Pancreas (tissue), 10 donors: Measurements from ENCODE around the gene CLDN7. TPM values are rescaled to one million over a fixed set of nuclear protein-coding genes. Genes with fewer than 3 reads are reported as not detected.
"Not testable (repeated sequence)": the region's sequence is repeated elsewhere in the genome, so short reads cannot be mapped to it uniquely, and the experiment has no call there.

ENCODE experiments used
- ATAC-seq, 4 donors: fragments of 200-7000 bp; cut with Tn5 transposase; one replicate each; pipeline versions ENCODE4 v1.8.0 to v1.9.1; 2020; ENCODE audit warnings: mild to moderate bottlenecking in 4 of 4, moderate library complexity in 4 of 4
- DNase-seq, 6 donors: peaks; one replicate each; pipeline ENCODE4 v3.0.0-alpha.2; 2020
- FAIRE-seq: peaks from 2 replicates; lab custom pipeline; 2012; peaks lifted over from hg19 to GRCh38; lab: Jason Lieb, UNC
- H3K27ac ChIP-seq, 4 donors: fragments of 200-600 bp; sonication (generic); 1 replicate in 3 of 4; 2 replicates in 1 of 4; pipeline versions ENCODE4 v1.5.0 to v1.8.0; 2020
- H3K27me3 ChIP-seq, 4 donors: fragments of 200-600 bp; one replicate each; pipeline ENCODE4 v1.8.0; 2021
- H3K36me3 ChIP-seq, 3 donors: fragments of 200-600 bp; sonication (generic) in 1 of 3; one replicate each; pipeline versions ENCODE4 v1.5.0 to v1.8.0; 2020 to 2021
- H3K4me1 ChIP-seq, 3 donors: fragments of 200-600 bp; one replicate each; pipeline ENCODE4 v1.8.0; 2021
- H3K4me3 ChIP-seq, 4 donors: fragments of 200-600 bp; sonication (generic) in 2 of 4; one replicate each; pipeline versions ENCODE4 v1.5.0 to v1.8.0; 2020 to 2021
- H3K9me3 ChIP-seq, 4 donors: fragments of 200-600 bp; one replicate each; pipeline ENCODE4 v1.8.0; 2021
- WGBS, 2 donors: extraction: QIAGEN DNeasy Blood & Tissue Kit; methylation state at CpG; one replicate each; pipeline ENCODE4 v1.1.7; 2013; 5-methylcytosine and 5-hydroxymethylcytosine counted together
- intact Hi-C, 3 donors: fragments of 100-400 bp; cut with DNase I; formaldehyde crosslinking; loops; one replicate each; pipeline versions ENCODE4 v1.11.1 to v1.14.2; 2022
- polyA plus RNA-seq, 2 donors: library from polyadenylated mRNA; stranded (reverse); fragments of 200-250 nt; gene quantifications; one replicate each; pipeline ENCODE4 v1.2.3, GENCODE V29; 2013
- total RNA-seq, 6 donors: library from RNA; stranded (reverse); fragmentation: NEBNext Ultra II Directional in 4 of 6; extraction: Animal tissue kit (Norgen Biotek cat#: 25700) in 4 of 6; gene quantifications; one replicate each; pipeline versions ENCODE4 v1.2.1 to v1.2.4, GENCODE V29; 2021 to 2023
- TF ChIP-seq, protein P1 (sequence below), 4 donors: fragments of 200-600 bp; sonication (generic) in 3 of 4; IDR thresholded peaks; one replicate each; pipeline versions ENCODE4 v1.5.0 to v1.8.0; 2021; ENCODE audit warnings: antibody characterized with exemption in 4 of 4
- donor health status: healthy with polysubstance abuse.
- donor health status: DM: no; HTN: no; CAD: no; lungs with moderate emphysema.
- donor health status: DM: no; HTN: no; CAD: no.
- donor health status: control.
- donor health status: control.
- donor health status: Bipolar disorder and iron deficiency.
- donor health status: DM: yes; HTN: yes; CAD: no.
- donor health status: DM: no; HTN: no; CAD: no.
- donor health status: DM: no; HTN: no; CAD: no.
- donor health status: DM: yes; HTN: yes; CAD: no.

The CLDN7 gene
- total and polyA plus RNA-seq, 8 donors, result 49.1 to 89.7 (median 62.4) TPM

DNA sequence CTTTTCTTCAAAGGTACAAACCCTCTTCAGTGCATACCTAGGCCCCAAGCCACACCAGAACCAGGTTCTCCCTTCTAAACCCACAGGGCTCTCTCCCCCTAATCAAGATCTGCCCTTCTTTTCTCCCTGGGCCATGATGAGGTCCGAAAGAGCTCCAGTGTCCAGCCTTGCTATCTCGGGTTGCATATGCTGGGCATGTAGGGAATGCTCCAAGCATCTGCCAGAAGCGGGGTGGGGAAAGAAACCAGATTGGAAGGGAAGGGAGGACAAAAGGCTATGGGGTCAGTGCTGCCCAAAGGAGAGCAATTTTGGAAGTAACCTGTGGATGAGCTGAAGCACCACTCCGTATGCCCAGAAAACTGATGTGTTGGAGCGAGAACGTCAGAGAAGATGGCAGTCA, 13.1 kb downstream of the CLDN7 start:
- Histone ChIP-seq H3K4me3 (no peak overlapping the region), H3K36me3 (peaks cover 0 to 4% (median 0%) of the 10 kb centered on the region in 3 donors), H3K9me3 (no peaks in the 10 kb centered on the region), H3K4me1 (peaks cover 8 to 27% (median 11%) of the 10 kb centered on the region in 3 donors), H3K27ac (no peak overlapping the region), H3K27me3 (no peaks in the 10 kb centered on the region)
- TF ChIP-seq, protein P1, sequence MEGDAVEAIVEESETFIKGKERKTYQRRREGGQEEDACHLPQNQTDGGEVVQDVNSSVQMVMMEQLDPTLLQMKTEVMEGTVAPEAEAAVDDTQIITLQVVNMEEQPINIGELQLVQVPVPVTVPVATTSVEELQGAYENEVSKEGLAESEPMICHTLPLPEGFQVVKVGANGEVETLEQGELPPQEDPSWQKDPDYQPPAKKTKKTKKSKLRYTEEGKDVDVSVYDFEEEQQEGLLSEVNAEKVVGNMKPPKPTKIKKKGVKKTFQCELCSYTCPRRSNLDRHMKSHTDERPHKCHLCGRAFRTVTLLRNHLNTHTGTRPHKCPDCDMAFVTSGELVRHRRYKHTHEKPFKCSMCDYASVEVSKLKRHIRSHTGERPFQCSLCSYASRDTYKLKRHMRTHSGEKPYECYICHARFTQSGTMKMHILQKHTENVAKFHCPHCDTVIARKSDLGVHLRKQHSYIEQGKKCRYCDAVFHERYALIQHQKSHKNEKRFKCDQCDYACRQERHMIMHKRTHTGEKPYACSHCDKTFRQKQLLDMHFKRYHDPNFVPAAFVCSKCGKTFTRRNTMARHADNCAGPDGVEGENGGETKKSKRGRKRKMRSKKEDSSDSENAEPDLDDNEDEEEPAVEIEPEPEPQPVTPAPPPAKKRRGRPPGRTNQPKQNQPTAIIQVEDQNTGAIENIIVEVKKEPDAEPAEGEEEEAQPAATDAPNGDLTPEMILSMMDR (IDR thresholded peaks at IDR 0.05), result no peak
- ATAC-seq (no peak), DNase-seq (no peak), FAIRE-seq (no peak)
- intact Hi-C loops, result no loop called here
- WGBS, 2 donors, result 71 to 77% methylated on average over 6 of the region's 6 CpGs

DNA sequence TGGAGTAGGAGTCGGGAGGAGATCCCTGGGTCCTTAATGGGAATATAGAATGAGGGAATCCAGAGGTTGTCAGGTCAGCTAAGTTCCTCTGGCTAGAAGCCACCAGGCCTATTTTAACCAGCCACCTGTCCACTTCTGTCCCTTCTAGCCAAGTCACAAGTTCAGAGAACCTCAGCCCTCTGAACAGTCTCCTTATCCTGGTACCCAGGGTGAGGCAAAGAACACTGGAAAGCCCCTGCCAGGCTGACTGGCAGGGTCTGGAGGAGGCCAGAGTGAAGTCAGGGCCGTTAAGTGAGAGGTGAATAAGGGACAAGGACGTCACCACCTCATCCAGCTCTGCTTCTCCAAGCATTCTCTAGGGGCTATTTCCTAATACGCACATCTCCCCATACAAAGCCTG, 13.5 kb downstream of the CLDN7 start:
- intact Hi-C loops, result no loop called here
- H3K9me3 ChIP-seq, result no peaks in the 10 kb centered on the region
- TF ChIP-seq, protein P1 (IDR thresholded peaks at IDR 0.05), result no peak
- H3K36me3 ChIP-seq, result peaks cover 0 to 4% (median 0%) of the 10 kb centered on the region in 3 donors
- H3K27ac ChIP-seq, result no peak overlapping the region
- H3K4me1 ChIP-seq, result peaks cover 8 to 30% (median 11%) of the 10 kb centered on the region in 3 donors
- ATAC-seq (no peak), FAIRE-seq (no peak), DNase-seq (no peak)
- 55 to 65% methylated on average over 4 of the region's 4 CpGs for WGBS, 2 donors
- no peaks in the 10 kb centered on the region for H3K27me3 ChIP-seq
- H3K4me3 ChIP-seq, result no peak overlapping the region

DNA sequence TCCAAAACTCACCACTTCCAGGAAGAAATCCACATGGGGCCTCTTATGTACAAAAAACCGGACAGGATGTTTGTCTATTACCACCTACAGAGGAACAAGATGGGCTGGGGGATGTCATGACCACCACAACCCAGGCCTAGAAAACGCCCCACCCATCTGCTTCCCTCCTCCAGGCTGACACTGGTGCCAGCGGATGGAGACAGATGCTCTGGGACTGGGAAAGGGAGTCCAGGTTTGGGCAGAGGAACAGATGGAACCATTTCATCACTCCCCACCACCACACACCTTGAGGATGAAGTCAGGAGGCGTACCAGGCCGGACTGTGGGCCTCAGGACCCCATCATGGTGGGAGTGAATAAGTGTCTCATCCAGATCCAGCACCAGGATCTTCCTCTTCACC, 15.5 kb downstream of the CLDN7 start:
- Histone ChIP-seq H3K36me3 (peaks cover 0 to 4% (median 0%) of the 10 kb centered on the region in 3 donors), H3K4me3 (no peak overlapping the region), H3K27ac (no peak overlapping the region), H3K4me1 (peaks cover 6 to 23% (median 8%) of the 10 kb centered on the region in 3 donors), H3K27me3 (no peaks in the 10 kb centered on the region), H3K9me3 (no peaks in the 10 kb centered on the region)
- ATAC-seq, result no peak
- 81 to 88% methylated on average over 5 of the region's 5 CpGs for WGBS, 2 donors
- TF ChIP-seq, protein P1 (IDR thresholded peaks at IDR 0.05), result no peak
- no peak for DNase-seq
- intact Hi-C loops, result no loop called here
- FAIRE-seq, result no peak

DNA sequence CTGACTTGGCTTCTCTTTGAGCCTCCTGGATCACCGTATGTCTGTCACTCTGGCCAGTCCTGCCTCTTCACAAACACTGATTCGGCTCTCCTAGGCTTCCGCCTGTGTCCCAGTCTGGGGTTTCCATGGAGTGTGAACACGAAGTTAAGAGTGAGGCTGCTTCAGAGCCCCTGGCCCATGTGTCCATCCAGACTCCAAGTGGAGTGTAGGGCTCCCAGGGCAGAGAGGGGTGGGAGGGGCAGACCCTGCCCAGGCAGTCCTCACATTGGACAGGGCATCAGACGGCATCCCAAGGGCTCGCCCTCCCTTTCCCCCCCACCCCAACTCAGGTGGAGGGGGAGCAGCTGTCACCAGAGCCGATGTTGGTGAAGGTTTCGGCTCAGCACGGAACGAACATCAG, 18.4 kb downstream of the CLDN7 start:
- FAIRE-seq, intact Hi-C loops, ATAC-seq, H3K27me3 ChIP-seq, H3K36me3 ChIP-seq, H3K9me3 ChIP-seq: not testable (repeated sequence)
- H3K27ac ChIP-seq, result peak overlapping the region in 3 of 4 donors; percentile 94 to 99 (median 97)
- H3K4me1 ChIP-seq, result peaks cover 14 to 21% (median 16%) of the 10 kb centered on the region in 3 donors
- 53 to 67% methylated on average over 10 of the region's 10 CpGs for WGBS, 2 donors
- peak in 1 of 6 donors; percentile 37 for DNase-seq
- H3K4me3 ChIP-seq, result peak overlapping the region in 2 of 4 donors; percentile 64 to 72

DNA sequence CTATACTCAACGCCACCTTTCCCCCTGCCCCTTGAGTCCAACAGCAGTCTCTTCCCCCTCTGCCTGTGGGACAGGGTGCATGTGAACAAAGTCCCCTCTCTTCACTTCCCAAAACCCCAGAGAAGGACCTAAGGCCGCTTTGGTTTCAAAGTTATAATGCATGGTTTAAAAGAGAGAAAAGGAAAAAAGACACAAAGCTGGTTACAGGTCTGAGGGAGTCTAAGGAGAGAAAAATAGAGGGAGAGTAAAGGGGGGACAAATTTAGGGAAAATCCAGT, 18.9 kb downstream of the CLDN7 start:
- H3K4me1 ChIP-seq, result peaks cover 14 to 17% (median 15%) of the 10 kb centered on the region in 3 donors
- intact Hi-C loops, result no loop called here
- H3K27ac ChIP-seq, result peak overlapping the region; percentile 94 to 99 (median 96)
- no peak for DNase-seq
- TF ChIP-seq, protein P1 (IDR thresholded peaks at IDR 0.05), result no peak
- H3K36me3 ChIP-seq, result peaks cover 0 to 4% (median 3%) of the 10 kb centered on the region in 3 donors
- FAIRE-seq, result no peak
- H3K4me3 ChIP-seq, result peak overlapping the region; percentile 64 to 82 (median 74)
- no peak for ATAC-seq
- 8 to 11% methylated on average over 2 of the region's 2 CpGs for WGBS, 2 donors
- H3K27me3 ChIP-seq, result no peaks in the 10 kb centered on the region
- no peaks in the 10 kb centered on the region for H3K9me3 ChIP-seq
